Lower leg skin (tissue), 4 donors: ENCODE measurements around the gene ESAM. TPM values are rescaled to one million over a fixed set of nuclear protein-coding genes. Genes with fewer than 3 reads are reported as not detected.

ENCODE experiments used
- DNase-seq, 2 donors: peaks; one replicate each; pipeline ENCODE4 v3.0.0-alpha.2; 2019; ENCODE audit warnings: low spot score in 2 of 2
- H3K4me3 ChIP-seq: fragments of 200-600 bp; sonication (generic); 2 replicates; pipeline ENCODE4 v1.5.1; 2017; ENCODE audit warnings: mild to moderate bottlenecking, low read depth; ENCODE audit not compliant: poor library complexity, severe bottlenecking
- POLR2A ChIP-seq, 2 donors: fragments of 450-650 bp; IDR thresholded peaks; one replicate each; pipeline ENCODE4 v1.6.1; 2016 to 2017; ENCODE audit warnings: antibody characterized with exemption in 2 of 2, mild to moderate bottlenecking in 1 of 2, moderate library complexity in 1 of 2
- WGBS, 2 donors: methylation state at CpG; one replicate each; pipeline ENCODE4 v1.1.5; 2018; 5-methylcytosine and 5-hydroxymethylcytosine counted together
- intact Hi-C: fragments of 100-400 bp; cut with DNase I; formaldehyde crosslinking; loops from one replicate; pipeline ENCODE4 v1.15.0; 2023; ENCODE audit warnings: low total_unique reads
- total RNA-seq, 4 donors: library from RNA; depleted of rRNA; stranded (reverse); fragments of >200 nt; gene quantifications; one replicate each; pipeline ENCODE4 v1.1.0, GENCODE V29; 2016
- TF ChIP-seq, protein P1 (sequence below), 3 donors: fragments of 450-650 bp; IDR thresholded peaks; one replicate each; pipeline ENCODE4 v1.5.1; 2016; ENCODE audit warnings: antibody characterized with exemption in 3 of 3, mild to moderate bottlenecking in 3 of 3, moderate library complexity in 2 of 3

Gene ESAM
- total RNA-seq, 4 donors from 2014 or later = 6.1 to 24.1 (median 11.4) TPM

- TF ChIP-seq, protein P1, sequence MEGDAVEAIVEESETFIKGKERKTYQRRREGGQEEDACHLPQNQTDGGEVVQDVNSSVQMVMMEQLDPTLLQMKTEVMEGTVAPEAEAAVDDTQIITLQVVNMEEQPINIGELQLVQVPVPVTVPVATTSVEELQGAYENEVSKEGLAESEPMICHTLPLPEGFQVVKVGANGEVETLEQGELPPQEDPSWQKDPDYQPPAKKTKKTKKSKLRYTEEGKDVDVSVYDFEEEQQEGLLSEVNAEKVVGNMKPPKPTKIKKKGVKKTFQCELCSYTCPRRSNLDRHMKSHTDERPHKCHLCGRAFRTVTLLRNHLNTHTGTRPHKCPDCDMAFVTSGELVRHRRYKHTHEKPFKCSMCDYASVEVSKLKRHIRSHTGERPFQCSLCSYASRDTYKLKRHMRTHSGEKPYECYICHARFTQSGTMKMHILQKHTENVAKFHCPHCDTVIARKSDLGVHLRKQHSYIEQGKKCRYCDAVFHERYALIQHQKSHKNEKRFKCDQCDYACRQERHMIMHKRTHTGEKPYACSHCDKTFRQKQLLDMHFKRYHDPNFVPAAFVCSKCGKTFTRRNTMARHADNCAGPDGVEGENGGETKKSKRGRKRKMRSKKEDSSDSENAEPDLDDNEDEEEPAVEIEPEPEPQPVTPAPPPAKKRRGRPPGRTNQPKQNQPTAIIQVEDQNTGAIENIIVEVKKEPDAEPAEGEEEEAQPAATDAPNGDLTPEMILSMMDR (IDR thresholded peaks at IDR 0.05) = no peak
- no peak for TF ChIP-seq POLR2A (IDR thresholded peaks at IDR 0.05)
- no peak for DNase-seq
- intact Hi-C loops = no loop called here
- H3K4me3 ChIP-seq = no peak overlapping the region
- WGBS, 2 donors = 27 to 34% methylated on average over 14 of the region's 14 CpGs
Observed at GRCh38 chr11:124724979-124725718, 36.9 kb downstream of the ESAM start.

DNA sequence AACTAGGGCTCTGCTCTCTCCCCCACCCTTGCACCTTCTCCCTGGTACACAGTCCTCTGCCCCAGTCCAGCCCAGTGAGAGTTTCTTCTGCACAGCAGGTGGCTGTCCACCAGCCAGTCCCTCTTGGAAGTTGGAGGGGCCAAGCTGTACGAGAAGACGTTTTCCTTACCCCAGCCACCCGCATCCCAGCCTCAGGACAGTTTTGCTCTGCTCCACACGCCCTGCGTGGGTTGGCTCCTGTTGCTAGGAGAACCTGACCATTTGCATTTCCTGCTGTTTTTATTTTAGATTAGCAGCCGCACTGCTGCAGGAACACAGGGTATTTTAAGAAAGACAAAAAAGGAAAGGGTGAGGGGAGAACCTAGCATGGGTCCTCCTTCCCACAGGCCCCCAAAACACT, 39.9 kb downstream of the ESAM start:
- DNase-seq = no peak
- 21 to 35% methylated on average over 6 of the region's 6 CpGs for WGBS, 2 donors
- no peak for TF ChIP-seq POLR2A (IDR thresholded peaks at IDR 0.05)
- TF ChIP-seq, protein P1 (IDR thresholded peaks at IDR 0.05) = no peak
- no peak overlapping the region for H3K4me3 ChIP-seq
- intact Hi-C loops = no loop called here

DNA sequence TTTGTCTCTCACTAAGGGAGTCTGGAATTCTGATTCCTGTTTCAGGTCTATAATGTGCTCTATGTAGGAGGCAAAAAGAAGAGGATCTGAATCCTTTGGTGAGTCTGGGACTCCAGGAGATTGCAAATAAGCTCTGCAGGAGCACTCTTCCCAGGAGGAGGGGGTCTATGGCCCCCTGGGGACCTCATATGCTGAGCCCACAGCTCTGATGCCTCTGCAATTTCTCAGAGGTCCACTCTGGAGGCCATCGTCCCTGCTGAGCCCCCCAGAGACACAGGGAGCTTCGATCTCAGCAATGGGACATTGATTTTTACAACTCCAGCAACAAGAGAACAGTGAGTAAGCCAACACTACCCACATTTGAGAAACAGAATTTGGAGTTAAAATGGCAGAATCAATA, 42.6 kb downstream of the ESAM start:
- DNase-seq = no peak
- H3K4me3 ChIP-seq = no peak overlapping the region
- WGBS, 2 donors = 44 to 45% methylated on average over 2 of the region's 2 CpGs
- intact Hi-C loops = no loop called here
- TF ChIP-seq, protein P1 (IDR thresholded peaks at IDR 0.05) = no peak
- TF ChIP-seq POLR2A (IDR thresholded peaks at IDR 0.05) = no peak

DNA sequence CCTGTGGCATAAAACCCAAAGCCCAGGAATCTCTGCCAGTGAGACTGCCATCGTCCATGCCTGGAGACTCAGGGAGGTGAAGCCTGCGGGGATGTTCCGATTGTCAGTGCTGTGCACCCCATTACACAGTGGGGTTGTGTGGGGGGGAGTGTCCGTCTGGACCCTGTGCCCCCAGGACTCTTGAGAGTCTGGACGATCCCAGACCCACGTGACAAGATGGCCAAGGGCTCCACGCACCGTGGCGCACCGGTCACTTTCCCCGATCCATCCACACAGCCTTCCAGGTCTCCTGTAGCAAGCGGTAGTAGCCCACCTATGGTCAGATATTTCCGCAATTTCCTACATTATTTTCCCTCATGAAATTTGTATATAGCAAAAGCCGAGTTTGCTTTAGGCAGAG, 43.3 kb downstream of the ESAM start:
- no peak for DNase-seq
- 27 to 34% methylated on average over 14 of the region's 14 CpGs for WGBS, 2 donors
- intact Hi-C loops = no loop called here
- no peak overlapping the region for H3K4me3 ChIP-seq
- TF ChIP-seq POLR2A (IDR thresholded peaks at IDR 0.05) = no peak
- TF ChIP-seq, protein P1 (IDR thresholded peaks at IDR 0.05) = no peak

DNA sequence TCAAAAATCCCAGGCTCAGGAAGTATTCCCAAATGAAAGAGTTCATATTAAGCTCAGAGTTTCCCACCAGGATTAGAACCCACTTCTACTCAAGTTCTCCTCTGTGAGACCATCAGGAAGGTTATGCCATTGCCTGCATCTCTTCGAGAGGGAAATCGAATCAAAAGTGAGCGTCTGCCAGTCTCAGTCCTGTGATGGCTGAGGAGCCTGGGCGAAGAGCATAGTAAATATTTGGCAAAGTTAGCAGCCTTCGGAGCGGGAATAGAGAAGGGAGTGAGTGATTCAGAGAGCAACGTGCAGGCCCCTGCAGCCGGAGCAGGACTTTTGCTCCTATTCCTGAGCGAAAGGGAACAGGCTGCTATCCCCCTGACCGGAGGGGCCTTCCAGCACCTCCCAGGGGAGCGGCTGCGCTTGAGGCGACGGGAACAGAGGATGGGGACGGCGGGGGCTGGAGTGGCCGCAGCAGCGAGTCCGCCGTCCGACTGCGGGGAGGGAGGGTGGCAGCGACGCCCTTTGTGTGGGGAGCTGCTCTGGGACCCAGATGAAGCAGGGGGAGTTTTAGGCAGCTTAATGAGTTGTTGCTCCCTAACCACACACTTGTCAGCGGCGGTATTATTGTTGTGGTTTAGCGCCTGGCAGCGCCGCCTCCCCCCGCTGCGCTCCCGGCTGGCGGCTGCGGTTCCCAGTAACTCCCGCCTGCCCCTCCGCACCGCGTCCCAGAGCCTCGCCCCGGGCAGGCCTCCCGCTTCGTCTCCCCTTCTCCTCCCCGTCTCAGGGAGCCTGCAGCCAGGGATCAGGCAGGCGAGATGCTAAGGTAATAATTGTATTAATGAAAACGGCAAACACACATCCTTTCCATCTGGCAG, 44.1 kb downstream of the ESAM start:
- 0 to 1% methylated on average over 44 to 45 of the region's 45 CpGs for WGBS, 2 donors
- no peak for DNase-seq
- intact Hi-C loops = no loop called here
- no peak overlapping the region for H3K4me3 ChIP-seq
- no peak for TF ChIP-seq POLR2A (IDR thresholded peaks at IDR 0.05)
- TF ChIP-seq, protein P1 (IDR thresholded peaks at IDR 0.05) = no peak
